Neural cell (in vitro differentiated cells): ENCODE data around the gene AK4.

Source experiments
- CTCF ChIP-seq: fragments of 450-650 bp; IDR thresholded peaks from 2 replicates; pipeline ENCODE4 v1.5.1; 2014; ENCODE audit warnings: antibody characterized with exemption, mild to moderate bottlenecking, moderate library complexity; ENCODE audit not compliant: poor library complexity, severe bottlenecking
- EP300 ChIP-seq: fragments of 450-650 bp; conservative IDR thresholded peaks from 2 replicates; pipeline ENCODE4 v1.6.1; 2014; ENCODE audit warnings: antibody characterized with exemption, mild to moderate bottlenecking, moderate library complexity; ENCODE audit not compliant: poor library complexity, severe bottlenecking
- EZH2 ChIP-seq: fragments of 200-600, 300-800 bp; shearing (Covaris generic), sonication (generic); IDR thresholded peaks from 2 replicates; pipeline ENCODE4 v1.6.1; 2014; ENCODE audit warnings: antibody characterized with exemption, low read length, borderline replicate concordance, mild to moderate bottlenecking; ENCODE audit not compliant: insufficient read depth, poor library complexity, severe bottlenecking
- RAD21 ChIP-seq: fragments of 450-650 bp; conservative IDR thresholded peaks from 2 replicates; pipeline ENCODE4 v1.6.1; 2014; ENCODE audit warnings: antibody characterized with exemption, mild to moderate bottlenecking, moderate library complexity
- REST ChIP-seq: IDR thresholded peaks from 2 replicates; pipeline ENCODE4 v1.6.1; 2012; ENCODE audit warnings: borderline replicate concordance
- TAF1 ChIP-seq: IDR thresholded peaks from 2 replicates; pipeline ENCODE4 v1.6.1; 2012; ENCODE audit warnings: low read depth

- TF ChIP-seq REST = no peak
- TF ChIP-seq CTCF = no peak
- no peak for TF ChIP-seq EZH2
- TF ChIP-seq RAD21 = no peak
- no peak for TF ChIP-seq TAF1
- no peak for TF ChIP-seq EP300
These were observed 62.3 kb downstream of the AK4 start for GRCh38 chr1:65210325-65210724.
